ENCODE measurements around the gene CCNG2. TPM values are rescaled to one million over a fixed set of nuclear protein-coding genes. Genes with fewer than 3 reads are reported as not detected.

Gene CCNG2
- total RNA-seq, 8 experiments from 2014 or later = 6.3 to 71.8 (median 40.2) TPM

DNA sequence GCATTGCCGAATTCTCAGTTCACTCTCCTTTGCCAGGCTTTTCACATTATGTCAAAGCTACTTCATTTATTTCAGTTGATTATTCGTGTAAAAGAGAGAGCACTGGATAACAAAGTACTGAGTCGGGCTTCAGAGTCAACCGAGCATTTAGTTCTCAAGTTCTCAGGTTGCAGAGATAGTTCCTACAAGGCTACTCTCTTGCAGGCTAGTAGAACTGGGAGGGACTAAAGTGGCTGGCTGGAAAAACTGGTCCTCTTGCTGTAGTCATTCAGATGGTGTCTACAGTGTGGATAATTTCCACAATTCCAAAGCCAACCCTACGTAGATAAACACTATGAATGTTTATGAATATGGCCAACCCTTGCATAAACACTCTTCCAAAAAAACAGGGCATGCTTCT lies 4.6 kb upstream of the CCNG2 start:
- no peak for ATAC-seq (replicated peaks in 6 of 8)
- Histone ChIP-seq H3K4me3 (no peak overlapping the region), H3K27ac (no peak overlapping the region), H3K4me1 (replicated peaks in 1 of 2) (peaks cover 5 to 6% of the 10 kb centered on the region in 2 donors)
- in situ Hi-C loops (cut with MboI; ENCODE audit: low pct_unique_long_range_greater_than_20kb in 2 of 9, low sequenced_read_pairs in 9 of 9, unreplicated experiment in 9 of 9) = no loop called here
- 29 to 66% (median 55%) methylated on average over 1 to 5 of the region's 5 CpGs for WGBS, 10 experiments

DNA sequence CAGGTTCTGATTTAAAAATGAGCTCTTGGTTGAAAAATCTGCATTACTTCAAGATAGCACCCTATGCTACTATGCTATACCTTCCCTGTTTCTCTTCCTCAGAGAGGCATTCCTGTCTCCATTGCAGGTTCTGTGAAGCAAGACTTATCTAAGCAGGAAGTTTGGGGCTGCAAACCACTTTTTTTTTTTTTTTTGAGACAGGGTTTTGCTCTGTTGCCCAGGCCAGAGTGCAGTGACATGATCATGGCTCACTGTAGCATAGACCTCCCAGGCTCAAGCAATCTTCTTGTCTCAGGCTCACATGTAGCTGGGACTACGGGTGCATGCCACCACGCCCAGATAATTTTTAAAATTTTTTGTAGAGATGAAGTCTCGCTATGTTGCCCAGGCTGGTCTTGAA lies 4.0 kb upstream of the CCNG2 start:
- WGBS, 10 experiments = 27 to 80% (median 67%) methylated on average over 1 to 3 of the region's 3 CpGs; no CpG with 5 or more reads in 2 of the 10 experiments
- Histone ChIP-seq H3K27ac (no peak overlapping the region), H3K4me3 (no peak overlapping the region), H3K4me1 (replicated peaks in 1 of 2) (peaks cover 5 to 6% of the 10 kb centered on the region in 2 donors)
- no peak for ATAC-seq (replicated peaks in 6 of 8)
- in situ Hi-C loops (cut with MboI; ENCODE audit: low pct_unique_long_range_greater_than_20kb in 2 of 9, low sequenced_read_pairs in 9 of 9, unreplicated experiment in 9 of 9) = no loop called here

DNA sequence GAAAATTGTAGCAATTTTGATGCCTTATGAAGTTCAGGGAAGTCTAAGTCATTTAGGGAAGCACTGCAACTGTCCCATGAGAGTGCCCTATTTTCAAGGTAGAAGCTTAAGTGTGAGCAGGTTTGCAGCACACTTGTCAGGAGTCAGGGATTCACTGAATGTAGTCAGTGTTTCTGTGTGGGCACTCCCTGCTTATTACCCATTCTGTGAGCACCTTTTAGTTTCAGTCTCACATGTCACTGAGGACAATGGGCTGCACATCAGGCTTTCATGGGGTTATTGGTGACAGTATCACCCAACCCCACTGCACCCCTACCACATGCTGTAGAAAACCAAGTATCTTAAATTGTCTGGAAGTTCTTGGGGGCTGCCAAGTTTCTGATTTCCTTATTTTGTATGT lies 2.9 kb upstream of the CCNG2 start:
- peaks cover 5 to 6% of the 10 kb centered on the region in 2 donors for H3K4me1 ChIP-seq (replicated peaks in 1 of 2)
- no peak overlapping the region for H3K4me3 ChIP-seq
- no peak overlapping the region for H3K27ac ChIP-seq
- in situ Hi-C loops (cut with MboI; ENCODE audit: low pct_unique_long_range_greater_than_20kb in 2 of 9, low sequenced_read_pairs in 9 of 9, unreplicated experiment in 9 of 9) = no loop called here
- no peak for ATAC-seq (replicated peaks in 6 of 8)

DNA sequence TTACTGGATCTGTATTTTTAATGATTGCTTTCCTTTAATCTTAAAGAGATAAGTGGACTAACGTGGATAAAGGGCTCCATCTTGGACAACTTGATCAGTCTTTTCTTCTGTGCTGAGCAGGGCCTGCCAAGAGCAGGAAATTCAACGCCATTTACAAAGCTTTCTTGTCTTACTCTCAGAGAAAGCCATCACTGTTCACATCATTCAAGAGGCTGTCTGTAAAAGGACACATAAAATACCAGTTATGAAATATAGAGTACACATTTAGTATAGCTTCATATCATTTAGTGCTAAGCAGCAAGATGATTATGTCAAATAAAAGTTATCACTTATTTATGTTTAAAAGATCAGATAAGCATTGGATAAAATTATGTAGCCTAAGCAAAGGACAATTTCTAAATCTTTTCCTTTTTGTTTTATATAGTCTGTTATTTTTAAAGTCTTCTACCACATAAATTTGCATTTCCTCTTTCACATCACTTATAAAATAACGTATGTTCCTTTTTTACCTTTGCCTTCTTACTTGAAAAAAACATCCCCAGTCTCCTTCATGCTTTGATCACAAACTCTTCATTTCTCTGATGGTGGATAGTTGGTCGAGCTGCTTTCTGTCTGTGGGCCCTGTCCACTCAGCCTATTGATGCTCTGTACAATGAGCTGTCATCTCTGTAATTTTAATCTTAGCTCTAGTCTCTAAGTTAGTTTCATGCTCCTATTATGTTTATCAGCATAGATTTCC lies 2.1 kb upstream of the CCNG2 start:
- Histone ChIP-seq H3K27ac (no peak overlapping the region), H3K4me1 (replicated peaks in 1 of 2) (peaks cover 5 to 9% of the 10 kb centered on the region in 2 donors), H3K4me3 (no peak overlapping the region)
- no peak for ATAC-seq (replicated peaks in 6 of 8)
- WGBS, 10 experiments = 38 to 83% (median 60%) methylated on average over 1 to 4 of the region's 4 CpGs
- in situ Hi-C loops (cut with MboI; ENCODE audit: low pct_unique_long_range_greater_than_20kb in 2 of 9, low sequenced_read_pairs in 9 of 9, unreplicated experiment in 9 of 9) = no loop called here

DNA sequence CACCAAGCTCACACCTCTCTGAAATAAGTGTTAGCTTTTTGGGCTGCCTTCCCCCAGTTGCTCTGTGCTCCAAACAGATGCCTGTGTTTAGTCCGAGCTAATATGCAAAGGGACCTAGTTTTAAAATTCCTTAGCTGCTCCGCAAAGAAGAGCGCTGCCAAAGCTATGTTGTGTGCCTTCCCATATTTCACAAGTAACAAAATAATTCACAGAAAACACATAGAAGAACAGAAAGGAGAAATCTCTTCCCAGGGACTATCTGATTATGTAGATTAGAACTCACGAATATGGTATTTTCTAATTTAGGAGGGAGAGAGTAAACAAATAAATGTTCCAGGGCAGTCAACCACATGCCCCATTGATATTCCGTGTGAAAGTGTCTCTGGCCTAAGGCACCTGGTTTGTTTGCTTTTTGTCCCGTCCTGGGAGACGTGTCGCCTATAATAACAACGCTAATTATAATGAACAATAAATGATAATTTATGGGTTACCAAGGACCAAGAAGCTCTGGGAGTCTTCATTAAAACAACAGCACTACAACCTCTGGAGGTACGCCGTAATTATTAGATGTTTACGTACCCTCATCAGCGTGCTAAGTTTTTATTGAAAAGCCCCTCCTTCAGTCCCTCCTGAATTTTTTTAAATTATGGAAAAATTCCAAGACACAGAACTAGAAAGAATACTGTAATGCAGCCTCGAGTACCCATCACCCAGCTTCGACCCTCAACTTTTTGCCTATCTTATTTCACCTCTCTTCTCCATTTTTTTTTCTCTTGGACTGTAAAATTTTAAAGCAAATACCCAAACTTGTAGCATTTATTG lies 1.2 kb upstream of the CCNG2 start:
- in situ Hi-C loops (cut with MboI; ENCODE audit: low pct_unique_long_range_greater_than_20kb in 2 of 9, low sequenced_read_pairs in 9 of 9, unreplicated experiment in 9 of 9) = no loop called here
- Histone ChIP-seq H3K4me1 (replicated peaks in 1 of 2) (peaks cover 5 to 9% of the 10 kb centered on the region in 2 donors), H3K27ac (no peak overlapping the region), H3K4me3 (peak overlapping the region; percentile 81 to 94 (median 85))
- ATAC-seq (replicated peaks in 6 of 8) = peak in 1 of 8 experiments; percentile 10
- WGBS, 10 experiments = 7 to 62% (median 23%) methylated on average over 2 to 14 of the region's 15 CpGs

DNA sequence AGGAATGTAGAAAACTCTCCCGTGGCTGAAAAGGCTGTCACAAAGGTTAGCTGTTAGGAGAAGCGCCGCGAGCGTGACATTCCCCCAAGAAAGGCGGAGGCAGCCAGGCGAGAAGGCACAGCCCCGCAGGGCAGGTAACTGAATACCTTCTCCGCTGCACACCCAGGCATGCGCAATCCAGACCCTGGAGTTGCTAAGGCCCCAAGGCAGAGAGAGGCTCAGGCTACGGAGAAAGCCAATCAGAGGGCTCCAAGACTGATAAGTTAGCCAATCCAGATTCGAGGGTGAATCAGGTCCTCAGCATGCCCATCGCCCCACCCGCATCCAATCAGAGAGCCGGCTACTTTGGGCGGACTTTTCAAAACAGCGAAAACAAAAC lies 485 bp upstream of the CCNG2 start:
- Histone ChIP-seq H3K4me3 (peak overlapping the region; percentile 81 to 94 (median 85)), H3K27ac (no peak overlapping the region), H3K4me1 (replicated peaks in 1 of 2) (peaks cover 5 to 9% of the 10 kb centered on the region in 2 donors)
- in situ Hi-C loops (cut with MboI; ENCODE audit: low pct_unique_long_range_greater_than_20kb in 2 of 9, low sequenced_read_pairs in 9 of 9, unreplicated experiment in 9 of 9) = no loop called here
- ATAC-seq (replicated peaks in 6 of 8) = peak; percentile 82 to 89 (median 83)
- WGBS, 10 experiments = 0 to 3% (median 0%) methylated on average over 1 to 9 of the region's 17 CpGs; no CpG with 5 or more reads in 2 of the 10 experiments

DNA sequence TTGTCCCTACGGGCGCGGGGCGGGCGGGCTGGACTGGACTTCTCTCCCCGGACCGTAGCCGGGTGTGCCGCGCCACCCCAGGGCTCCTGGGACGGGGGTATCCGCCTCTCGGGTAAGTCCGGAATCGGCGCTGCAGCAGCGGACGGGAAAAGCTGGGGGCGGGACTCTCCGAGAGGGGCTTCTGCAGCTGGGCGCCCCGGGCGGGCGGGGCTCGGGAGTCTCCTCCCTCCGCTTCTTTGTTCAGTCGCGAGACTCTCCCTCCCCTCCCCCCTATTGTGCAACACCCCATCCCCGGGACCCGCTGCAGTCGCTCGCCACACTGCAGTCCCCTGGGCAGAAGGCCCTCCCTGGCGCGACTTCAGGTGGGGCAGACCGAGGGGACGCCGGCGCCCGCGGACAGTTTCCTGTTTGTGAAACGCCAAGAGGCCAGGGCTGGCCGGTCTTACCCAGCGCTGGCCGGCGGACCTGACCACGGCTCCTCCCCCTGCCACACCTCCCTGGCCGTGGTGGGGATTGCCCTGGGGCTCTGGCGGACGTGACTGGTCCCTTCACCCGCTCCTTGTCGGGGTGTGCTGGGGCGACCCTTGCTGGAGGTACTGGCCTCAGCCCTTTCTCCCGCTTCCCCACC lies 966 bp downstream of the CCNG2 start:
- 0% methylated on average over 1 to 2 of the region's 53 CpGs; no CpG with 5 or more reads in 7 of the 10 experiments for WGBS, 10 experiments
- Histone ChIP-seq H3K4me1 (replicated peaks in 1 of 2) (peaks cover 5 to 9% of the 10 kb centered on the region in 2 donors), H3K27ac (peak overlapping the region; percentile 83), H3K4me3 (peak overlapping the region; percentile 81 to 94 (median 85))
- ATAC-seq (replicated peaks in 6 of 8) = peak; percentile 54 to 80 (median 76)
- in situ Hi-C loops (cut with MboI; ENCODE audit: low pct_unique_long_range_greater_than_20kb in 2 of 9, low sequenced_read_pairs in 9 of 9, unreplicated experiment in 9 of 9) = no loop called here

DNA sequence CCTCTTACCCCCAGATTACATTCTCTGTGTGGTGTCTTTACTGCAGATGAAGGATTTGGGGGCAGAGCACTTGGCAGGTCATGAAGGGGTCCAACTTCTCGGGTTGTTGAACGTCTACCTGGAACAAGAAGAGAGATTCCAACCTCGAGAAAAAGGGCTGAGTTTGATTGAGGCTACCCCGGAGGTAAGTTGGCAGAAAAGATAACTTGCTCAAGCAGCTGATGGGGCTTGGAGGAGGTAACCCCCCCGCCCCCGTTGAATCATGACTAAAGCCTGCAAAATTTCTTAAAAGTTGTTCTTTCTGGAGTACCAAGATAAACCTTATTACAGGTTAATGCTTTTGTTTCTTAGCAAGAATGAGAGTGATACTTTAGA lies 1.5 kb downstream of the CCNG2 start:
- Histone ChIP-seq H3K4me1 (replicated peaks in 1 of 2) (peaks cover 5 to 9% of the 10 kb centered on the region in 2 donors), H3K27ac (peak overlapping the region; percentile 83), H3K4me3 (peak overlapping the region; percentile 81 to 94 (median 85))
- ATAC-seq (replicated peaks in 6 of 8) = no peak
- 0 to 10% (median 0%) methylated on average over 1 to 5 of the region's 6 CpGs; no CpG with 5 or more reads in 3 of the 10 experiments for WGBS, 10 experiments
- in situ Hi-C loops (cut with MboI; ENCODE audit: low pct_unique_long_range_greater_than_20kb in 2 of 9, low sequenced_read_pairs in 9 of 9, unreplicated experiment in 9 of 9) = no loop called here

DNA sequence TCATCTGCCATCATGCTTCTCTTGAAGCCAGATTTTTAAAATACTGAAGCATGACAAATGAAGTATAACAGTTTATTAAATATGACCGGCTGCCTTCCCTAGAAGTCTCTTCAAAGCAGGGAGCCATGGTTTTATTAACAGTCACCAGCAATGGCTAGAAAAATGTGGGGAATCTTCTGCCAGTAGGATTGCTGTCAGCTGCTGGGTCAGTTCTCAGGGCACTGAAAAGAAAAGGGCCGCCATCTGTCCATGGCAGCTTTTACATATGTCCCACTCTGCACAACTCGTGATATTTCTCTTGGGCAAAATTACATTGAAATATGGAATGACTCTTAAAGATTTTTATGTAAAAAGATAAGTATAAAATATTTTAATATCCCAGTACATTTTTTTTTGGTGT lies 2.8 kb downstream of the CCNG2 start:
- ATAC-seq (replicated peaks in 6 of 8) = no peak
- peak overlapping the region; percentile 3 to 94 (median 81) for H3K4me3 ChIP-seq
- H3K4me1 ChIP-seq (replicated peaks in 1 of 2) = peaks cover 5 to 13% of the 10 kb centered on the region in 2 donors
- 0 to 67% (median 48%) methylated on average over 1 to 3 of the region's 3 CpGs for WGBS, 10 experiments
- in situ Hi-C loops (cut with MboI; ENCODE audit: low pct_unique_long_range_greater_than_20kb in 2 of 9, low sequenced_read_pairs in 9 of 9, unreplicated experiment in 9 of 9) = no loop called here
- H3K27ac ChIP-seq = no peak overlapping the region

DNA sequence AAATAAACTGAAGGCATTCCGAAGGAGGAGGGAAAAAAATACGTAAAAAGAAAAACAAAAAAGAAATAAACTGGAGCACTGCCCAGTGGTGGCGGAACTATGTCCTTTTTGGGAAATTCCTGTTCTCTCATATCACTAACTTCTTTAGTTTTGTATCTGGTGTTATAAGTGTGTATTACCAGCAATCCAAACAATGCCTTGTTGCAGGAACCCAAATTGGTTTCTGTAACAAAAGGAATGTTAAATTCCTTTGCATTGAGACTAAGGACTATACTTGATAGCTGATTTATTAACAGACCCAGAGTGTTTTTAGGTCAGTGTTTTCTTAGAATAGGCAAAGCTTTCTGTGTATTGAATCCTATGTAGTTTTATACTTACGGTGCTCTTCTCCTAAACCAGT lies 6.6 kb downstream of the CCNG2 start:
- Histone ChIP-seq H3K4me3 (no peak overlapping the region), H3K4me1 (replicated peaks in 1 of 2) (peaks cover 0 to 14% of the 10 kb centered on the region in 2 donors), H3K27ac (no peak overlapping the region)
- ATAC-seq (replicated peaks in 6 of 8) = no peak
- in situ Hi-C loops (cut with MboI; ENCODE audit: low pct_unique_long_range_greater_than_20kb in 2 of 9, low sequenced_read_pairs in 9 of 9, unreplicated experiment in 9 of 9) = no loop called here
- 60 to 100% (median 89%) methylated on average over 1 to 4 of the region's 4 CpGs; no CpG with 5 or more reads in 1 of the 10 experiments for WGBS, 10 experiments

DNA sequence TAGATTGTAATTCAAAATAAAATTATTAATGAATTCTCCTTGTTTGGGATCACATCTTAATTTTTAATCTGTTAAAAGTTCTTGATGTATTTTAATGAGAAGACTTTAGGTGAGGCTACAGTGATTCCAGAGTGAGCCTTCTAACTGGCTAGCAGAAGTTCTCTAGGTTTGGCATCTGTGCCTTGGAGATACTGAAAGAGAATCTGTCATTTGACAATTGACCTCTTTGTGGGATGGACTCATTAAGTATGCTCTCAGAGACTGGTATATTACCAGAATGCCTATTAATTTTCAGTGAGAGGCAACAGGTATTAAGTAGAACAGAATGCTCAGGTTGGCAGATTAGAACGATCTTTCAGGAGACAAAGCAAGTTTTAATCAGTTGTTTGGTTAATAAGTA lies 10.2 kb downstream of the CCNG2 start:
- ATAC-seq (replicated peaks in 6 of 8) = no peak
- H3K4me3 ChIP-seq = no peak overlapping the region
- in situ Hi-C loops (cut with MboI; ENCODE audit: low pct_unique_long_range_greater_than_20kb in 2 of 9, low sequenced_read_pairs in 9 of 9, unreplicated experiment in 9 of 9) = no loop called here

DNA sequence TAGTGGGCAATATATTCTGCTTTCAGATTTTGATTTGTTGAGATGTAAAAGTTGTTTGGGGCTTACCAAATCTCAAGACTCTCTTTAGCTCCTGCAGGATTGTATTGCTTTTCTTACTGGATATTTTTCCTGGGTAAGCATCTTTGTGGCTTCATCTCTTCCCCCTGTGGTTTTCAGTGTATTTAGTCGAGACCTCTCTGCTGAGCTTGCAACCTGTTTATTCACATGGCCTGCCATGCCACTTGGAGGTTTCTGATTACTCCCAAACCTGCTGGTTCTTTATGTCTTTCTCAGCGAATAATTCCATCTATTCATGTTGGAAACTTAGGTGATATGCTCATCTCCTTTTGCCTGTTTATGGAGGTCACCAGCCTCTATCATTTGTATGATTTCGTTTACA lies 10.9 kb downstream of the CCNG2 start:
- H3K4me3 ChIP-seq = no peak overlapping the region
- peaks cover 0 to 10% of the 10 kb centered on the region in 2 donors for H3K4me1 ChIP-seq (replicated peaks in 1 of 2)
- in situ Hi-C loops (cut with MboI; ENCODE audit: low pct_unique_long_range_greater_than_20kb in 2 of 9, low sequenced_read_pairs in 9 of 9, unreplicated experiment in 9 of 9) = no loop called here
- ATAC-seq (replicated peaks in 6 of 8) = no peak
- no peak overlapping the region for H3K27ac ChIP-seq
- WGBS, 10 experiments = 37 to 100% (median 67%) methylated on average over 2 to 3 of the region's 3 CpGs

More for the DNA sequence above, 10.2 kb downstream of the CCNG2 start:
- 75 to 100% (median 100%) methylated on average over 1 of the region's 1 CpG; no CpG with 5 or more reads in 5 of the 10 experiments for WGBS, 10 experiments
- Histone ChIP-seq H3K4me1 (replicated peaks in 1 of 2) (peaks cover 0 to 10% of the 10 kb centered on the region in 2 donors), H3K27ac (no peak overlapping the region)

DNA sequence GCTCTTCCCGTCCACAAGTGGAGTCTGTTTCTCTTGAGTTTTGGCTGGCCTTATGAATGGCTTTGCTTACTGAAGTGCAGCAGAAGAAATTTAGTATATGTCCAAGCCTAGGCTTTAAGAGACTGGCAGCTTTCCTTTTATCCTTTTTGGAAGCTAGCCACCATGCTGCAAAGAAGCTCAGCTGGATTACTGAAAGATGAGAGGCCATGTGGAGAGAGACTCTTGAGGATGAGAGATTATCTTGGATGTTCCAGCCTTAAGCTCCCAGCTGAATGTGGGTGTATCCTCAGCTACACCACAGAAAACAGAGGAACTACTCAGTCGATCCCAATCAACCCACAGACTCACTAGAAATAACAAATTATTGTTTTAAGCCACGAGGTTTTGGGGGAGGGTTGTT lies 12.5 kb downstream of the CCNG2 start:
- WGBS, 10 experiments = 29 to 90% (median 69%) methylated on average over 1 to 3 of the region's 3 CpGs; no CpG with 5 or more reads in 2 of the 10 experiments
- H3K4me3 ChIP-seq = no peak overlapping the region
- in situ Hi-C loops (cut with MboI; ENCODE audit: low pct_unique_long_range_greater_than_20kb in 2 of 9, low sequenced_read_pairs in 9 of 9, unreplicated experiment in 9 of 9) = no loop called here
- no peak overlapping the region for H3K27ac ChIP-seq
- peak in 1 of 8 experiments; percentile 42 for ATAC-seq (replicated peaks in 6 of 8)
- peaks cover 0 to 10% of the 10 kb centered on the region in 2 donors for H3K4me1 ChIP-seq (replicated peaks in 1 of 2)
